ENCODE measurements around the gene CRYL1.

The CRYL1 gene

GRCh38 chr13:20536992-20537391 lies 11.3 kb upstream of the CRYL1 start:
- DNase-seq (ENCODE audit: insufficient read length, low spot score) (no peak), FAIRE-seq (no peak)
- TF ChIP-seq POLR2AphosphoS5 (IDR thresholded peaks at IDR 0.05; ENCODE audit: low read depth, low read length) (no peak), POLR2A (IDR thresholded peaks at IDR 0.05; ENCODE audit: low read depth, low read length) (no peak), TAF1 (IDR thresholded peaks at IDR 0.05; ENCODE audit: low read depth, low read length) (no peak), POU2F2 (IDR thresholded peaks at IDR 0.05; ENCODE audit: low read depth, low read length) (no peak), SPI1 (IDR thresholded peaks at IDR 0.05; ENCODE audit: low read depth, low read length) (no peak)

- FAIRE-seq (no peak), DNase-seq (ENCODE audit: insufficient read length, low spot score) (no peak)
- TF ChIP-seq POLR2AphosphoS5 (IDR thresholded peaks at IDR 0.05; ENCODE audit: low read depth, low read length) (no peak), PAX5 (IDR thresholded peaks at IDR 0.05; ENCODE audit: insufficient read depth, low read length, severe bottlenecking) (no peak)
These were observed 8.5 kb upstream of the CRYL1 start for GRCh38 chr13:20534038-20534608.

GRCh38 chr13:20528452-20528851 lies 2.8 kb upstream of the CRYL1 start:
- no peak for DNase-seq (ENCODE audit: insufficient read length, low spot score)
- TF ChIP-seq SPI1 (IDR thresholded peaks at IDR 0.05; ENCODE audit: low read depth, low read length), result peak; percentile 55
- TF ChIP-seq POLR2AphosphoS5 (IDR thresholded peaks at IDR 0.05; ENCODE audit: low read depth, low read length), result peak; percentile 37; the same call in 1 of the 2 replicates
- no peak for TF ChIP-seq PAX5 (IDR thresholded peaks at IDR 0.05; ENCODE audit: insufficient read depth, low read length, severe bottlenecking)
- TF ChIP-seq POLR2A (IDR thresholded peaks at IDR 0.05; ENCODE audit: low read depth, low read length), result no peak
- TF ChIP-seq POU2F2 (IDR thresholded peaks at IDR 0.05; ENCODE audit: low read depth, low read length), result peak; percentile 15; the same call in 1 of the 2 replicates
- TF ChIP-seq TAF1 (IDR thresholded peaks at IDR 0.05; ENCODE audit: low read depth, low read length), result no peak
- FAIRE-seq, result peak; percentile 80

GRCh38 chr13:20526664-20527063 lies 1.0 kb upstream of the CRYL1 start:
- DNase-seq (ENCODE audit: insufficient read length, low spot score) (no peak), FAIRE-seq (peak; percentile 45)

GRCh38 chr13:20525144-20525600 lies 485 bp downstream of the CRYL1 start:
- DNase-seq (ENCODE audit: insufficient read length, low spot score) (no peak), FAIRE-seq (no peak)
- TF ChIP-seq POLR2AphosphoS5 (IDR thresholded peaks at IDR 0.05; ENCODE audit: low read depth, low read length) (no peak), POU2F2 (IDR thresholded peaks at IDR 0.05; ENCODE audit: low read depth, low read length) (no peak), TAF1 (IDR thresholded peaks at IDR 0.05; ENCODE audit: low read depth, low read length) (no peak), POLR2A (IDR thresholded peaks at IDR 0.05; ENCODE audit: low read depth, low read length) (no peak)

More at GRCh38 chr13:20526664-20527063, 1.0 kb upstream of the CRYL1 start:
- TF ChIP-seq TAF1 (IDR thresholded peaks at IDR 0.05; ENCODE audit: low read depth, low read length), result no peak
- no peak for TF ChIP-seq POLR2AphosphoS5 (IDR thresholded peaks at IDR 0.05; ENCODE audit: low read depth, low read length)
- TF ChIP-seq SPI1 (IDR thresholded peaks at IDR 0.05; ENCODE audit: low read depth, low read length), result no peak
- no peak for TF ChIP-seq POLR2A (IDR thresholded peaks at IDR 0.05; ENCODE audit: low read depth, low read length)
- TF ChIP-seq POU2F2 (IDR thresholded peaks at IDR 0.05; ENCODE audit: low read depth, low read length), result no peak
- no peak for TF ChIP-seq PAX5 (IDR thresholded peaks at IDR 0.05; ENCODE audit: insufficient read depth, low read length, severe bottlenecking)

- FAIRE-seq (no peak), DNase-seq (ENCODE audit: insufficient read length, low spot score) (no peak)
- TF ChIP-seq POLR2AphosphoS5 (IDR thresholded peaks at IDR 0.05; ENCODE audit: low read depth, low read length), result no peak
These were observed 4.1 kb downstream of the CRYL1 start for GRCh38 chr13:20521364-20522115.

GRCh38 chr13:20519875-20520274 lies 5.8 kb downstream of the CRYL1 start:
- DNase-seq (ENCODE audit: insufficient read length, low spot score) (no peak), FAIRE-seq (no peak)
- TF ChIP-seq SPI1 (IDR thresholded peaks at IDR 0.05; ENCODE audit: low read depth, low read length) (no peak), POU2F2 (IDR thresholded peaks at IDR 0.05; ENCODE audit: low read depth, low read length) (no peak), PAX5 (IDR thresholded peaks at IDR 0.05; ENCODE audit: insufficient read depth, low read length, severe bottlenecking) (no peak), TAF1 (IDR thresholded peaks at IDR 0.05; ENCODE audit: low read depth, low read length) (no peak), POLR2AphosphoS5 (IDR thresholded peaks at IDR 0.05; ENCODE audit: low read depth, low read length) (no peak), POLR2A (IDR thresholded peaks at IDR 0.05; ENCODE audit: low read depth, low read length) (no peak)

GRCh38 chr13:20518660-20519100 lies 7.0 kb downstream of the CRYL1 start:
- FAIRE-seq (no peak), DNase-seq (ENCODE audit: insufficient read length, low spot score) (no peak)
- TF ChIP-seq POLR2A (IDR thresholded peaks at IDR 0.05; ENCODE audit: low read depth, low read length), result no peak
- no peak for TF ChIP-seq POLR2AphosphoS5 (IDR thresholded peaks at IDR 0.05; ENCODE audit: low read depth, low read length)
- no peak for TF ChIP-seq SPI1 (IDR thresholded peaks at IDR 0.05; ENCODE audit: low read depth, low read length)
- TF ChIP-seq POU2F2 (IDR thresholded peaks at IDR 0.05; ENCODE audit: low read depth, low read length), result no peak
- no peak for TF ChIP-seq PAX5 (IDR thresholded peaks at IDR 0.05; ENCODE audit: insufficient read depth, low read length, severe bottlenecking)
- TF ChIP-seq TAF1 (IDR thresholded peaks at IDR 0.05; ENCODE audit: low read depth, low read length), result no peak

- FAIRE-seq, result no peak
- TF ChIP-seq TAF1 (IDR thresholded peaks at IDR 0.05; ENCODE audit: low read depth, low read length) (no peak), PAX5 (IDR thresholded peaks at IDR 0.05; ENCODE audit: insufficient read depth, low read length, severe bottlenecking) (no peak), POU2F2 (IDR thresholded peaks at IDR 0.05; ENCODE audit: low read depth, low read length) (no peak), POLR2A (IDR thresholded peaks at IDR 0.05; ENCODE audit: low read depth, low read length) (no peak), SPI1 (IDR thresholded peaks at IDR 0.05; ENCODE audit: low read depth, low read length) (no peak), POLR2AphosphoS5 (IDR thresholded peaks at IDR 0.05; ENCODE audit: low read depth, low read length) (no peak)
- no peak for DNase-seq (ENCODE audit: insufficient read length, low spot score)
These were observed 10.8 kb downstream of the CRYL1 start for GRCh38 chr13:20514866-20515265.

GRCh38 chr13:20513466-20513995 lies 12.1 kb downstream of the CRYL1 start:
- FAIRE-seq (no peak), DNase-seq (ENCODE audit: insufficient read length, low spot score) (no peak)
- TF ChIP-seq TAF1 (IDR thresholded peaks at IDR 0.05; ENCODE audit: low read depth, low read length), result no peak
- no peak for TF ChIP-seq POU2F2 (IDR thresholded peaks at IDR 0.05; ENCODE audit: low read depth, low read length)
- TF ChIP-seq POLR2AphosphoS5 (IDR thresholded peaks at IDR 0.05; ENCODE audit: low read depth, low read length), result no peak
- TF ChIP-seq PAX5 (IDR thresholded peaks at IDR 0.05; ENCODE audit: insufficient read depth, low read length, severe bottlenecking), result no peak
- TF ChIP-seq POLR2A (IDR thresholded peaks at IDR 0.05; ENCODE audit: low read depth, low read length), result no peak
- TF ChIP-seq SPI1 (IDR thresholded peaks at IDR 0.05; ENCODE audit: low read depth, low read length), result no peak
